HEK293 (cell line): ENCODE data around the gene DENND5A.
A peak's percentile ranks its signal among the peaks of the same experiment; 100 is the strongest.

ENCODE experiments used
- EGR2 ChIP-seq: fragments of 450-650 bp; formaldehyde crosslinking; IDR thresholded peaks from 2 replicates; pipeline ENCODE4 v1.5.1; 2016; ENCODE audit warnings: low read depth, missing biosample characterization, missing genetic modification characterization
- GLIS2 ChIP-seq: fragments of 450-650 bp; formaldehyde crosslinking; IDR thresholded peaks from 2 replicates; pipeline ENCODE4 v1.5.1; 2016; ENCODE audit warnings: missing biosample characterization, missing genetic modification characterization
- MZF1 ChIP-seq: fragments of 450-650 bp; formaldehyde crosslinking; IDR thresholded peaks from 2 replicates; pipeline ENCODE4 v1.5.1; 2017; ENCODE audit warnings: missing biosample characterization, missing genetic modification characterization, borderline replicate concordance
- OVOL3 ChIP-seq: fragments of 450-650 bp; formaldehyde crosslinking; IDR thresholded peaks from 2 replicates; pipeline ENCODE4 v1.5.1; 2016; ENCODE audit warnings: missing biosample characterization, missing genetic modification characterization
- ZBTB7A ChIP-seq: fragments of 450-650 bp; formaldehyde crosslinking; IDR thresholded peaks from 2 replicates; pipeline ENCODE4 v1.5.1; 2016; ENCODE audit warnings: low read depth, missing biosample characterization, missing genetic modification characterization
- ZFP69B ChIP-seq: fragments of 450-650 bp; formaldehyde crosslinking; IDR thresholded peaks from 2 replicates; pipeline ENCODE4 v1.5.1; 2016; ENCODE audit warnings: missing biosample characterization, missing genetic modification characterization
- ZNF133 ChIP-seq: fragments of 450-650 bp; formaldehyde crosslinking; IDR thresholded peaks from 2 replicates; pipeline ENCODE4 v1.5.1; 2016; ENCODE audit warnings: missing biosample characterization, missing genetic modification characterization
- ZNF175 ChIP-seq: fragments of 450-650 bp; formaldehyde crosslinking; IDR thresholded peaks from 2 replicates; pipeline ENCODE4 v1.5.1; 2016; ENCODE audit warnings: missing biosample characterization, missing genetic modification characterization
- ZNF184 ChIP-seq: fragments of 450-650 bp; IDR thresholded peaks from 2 replicates; pipeline ENCODE4 v1.5.1; 2018; ENCODE audit warnings: missing biosample characterization, mild to moderate bottlenecking, missing genetic modification characterization
- ZNF23 ChIP-seq: fragments of 450-650 bp; formaldehyde crosslinking; IDR thresholded peaks from 2 replicates; pipeline ENCODE4 v1.5.1; 2016; ENCODE audit warnings: missing biosample characterization, missing genetic modification characterization, borderline replicate concordance
- ZNF266 ChIP-seq: fragments of 450-650 bp; formaldehyde crosslinking; IDR thresholded peaks from 2 replicates; pipeline ENCODE4 v1.5.1; 2016; ENCODE audit warnings: missing biosample characterization, missing genetic modification characterization, low read depth
- ZNF274 ChIP-seq, 2 experiments: fragments of 200-500 bp in 1 of 2; fragments of 450-650 bp in 1 of 2; sonication (Bioruptor generic) in 1 of 2; formaldehyde crosslinking in 1 of 2; IDR thresholded peaks; 2 replicates each; pipeline versions ENCODE4 v1.5.1 to v1.6.1; 2014 to 2016; ENCODE audit warnings: borderline replicate concordance in 1 of 2, inconsistent platforms in 1 of 2, low read length in 1 of 2, missing biosample characterization in 1 of 2, missing genetic modification characterization in 1 of 2
- ZNF37A ChIP-seq: fragments of 450-650 bp; IDR thresholded peaks from 2 replicates; pipeline ENCODE4 v1.5.1; 2018; ENCODE audit warnings: missing biosample characterization, missing genetic modification characterization
- ZNF433 ChIP-seq: fragments of 450-650 bp; formaldehyde crosslinking; IDR thresholded peaks from 2 replicates; pipeline ENCODE4 v1.5.1; 2016; ENCODE audit warnings: missing biosample characterization, missing genetic modification characterization, low read depth
- ZNF530 ChIP-seq: fragments of 450-650 bp; formaldehyde crosslinking; IDR thresholded peaks from 2 replicates; pipeline ENCODE4 v1.5.1; 2016; ENCODE audit warnings: low read depth, missing biosample characterization, missing genetic modification characterization
- ZNF555 ChIP-seq: fragments of 450-650 bp; formaldehyde crosslinking; conservative IDR thresholded peaks from 2 replicates; pipeline ENCODE4 v1.5.1; 2017; ENCODE audit warnings: missing biosample characterization, mild to moderate bottlenecking, missing genetic modification characterization, inconsistent platforms
- ZNF664 ChIP-seq: fragments of 450-650 bp; formaldehyde crosslinking; IDR thresholded peaks from 2 replicates; pipeline ENCODE4 v1.5.1; 2016; ENCODE audit warnings: missing biosample characterization, missing genetic modification characterization
- ZNF677 ChIP-seq: fragments of 450-650 bp; IDR thresholded peaks from 2 replicates; pipeline ENCODE4 v1.5.0; 2018; ENCODE audit warnings: missing biosample characterization, mild to moderate bottlenecking, missing genetic modification characterization, moderate library complexity
- ZNF791 ChIP-seq: fragments of 450-650 bp; formaldehyde crosslinking; IDR thresholded peaks from 2 replicates; pipeline ENCODE4 v1.5.1; 2016; ENCODE audit warnings: missing biosample characterization, missing genetic modification characterization
- ZNF792 ChIP-seq: fragments of 450-650 bp; formaldehyde crosslinking; IDR thresholded peaks from 2 replicates; pipeline ENCODE4 v1.5.1; 2016; ENCODE audit warnings: missing biosample characterization, missing genetic modification characterization
- ZSCAN16 ChIP-seq: fragments of 450-650 bp; formaldehyde crosslinking; IDR thresholded peaks from 2 replicates; pipeline ENCODE4 v1.5.1; 2016; ENCODE audit warnings: missing biosample characterization, missing genetic modification characterization
- TF ChIP-seq, protein P1 (sequence below): fragments of 450-650 bp; formaldehyde crosslinking; IDR thresholded peaks from 2 replicates; pipeline ENCODE4 v1.5.1; 2016; ENCODE audit warnings: missing biosample characterization, missing genetic modification characterization, borderline replicate concordance
- TF ChIP-seq, protein P2 (sequence below): fragments of 450-650 bp; formaldehyde crosslinking; IDR thresholded peaks from 2 replicates; pipeline ENCODE4 v1.5.1; 2016; ENCODE audit warnings: missing biosample characterization, missing genetic modification characterization
- TF ChIP-seq, protein P3 (sequence below): fragments of 450-650 bp; IDR thresholded peaks from 2 replicates; pipeline ENCODE4 v1.5.1; 2018; ENCODE audit warnings: missing biosample characterization, mild to moderate bottlenecking, missing genetic modification characterization
- TF ChIP-seq, protein P4 (sequence below): fragments of 450-650 bp; IDR thresholded peaks from 2 replicates; pipeline ENCODE4 v1.5.1; 2018; ENCODE audit warnings: missing biosample characterization, missing genetic modification characterization
- TF ChIP-seq, protein P5 (sequence below): fragments of 450-650 bp; formaldehyde crosslinking; IDR thresholded peaks from 2 replicates; pipeline ENCODE4 v1.5.0; 2017; ENCODE audit warnings: missing biosample characterization, missing genetic modification characterization, borderline replicate concordance
- TF ChIP-seq, protein P6 (sequence below): fragments of 450-650 bp; formaldehyde crosslinking; IDR thresholded peaks from 2 replicates; pipeline ENCODE4 v1.5.1; 2017; ENCODE audit warnings: missing biosample characterization, missing genetic modification characterization
- TF ChIP-seq, protein P7 (sequence below): fragments of 450-650 bp; formaldehyde crosslinking; IDR thresholded peaks from 2 replicates; pipeline ENCODE4 v1.5.1; 2017; ENCODE audit warnings: missing biosample characterization, mild to moderate bottlenecking, missing genetic modification characterization, moderate library complexity

The DENND5A gene

DNA sequence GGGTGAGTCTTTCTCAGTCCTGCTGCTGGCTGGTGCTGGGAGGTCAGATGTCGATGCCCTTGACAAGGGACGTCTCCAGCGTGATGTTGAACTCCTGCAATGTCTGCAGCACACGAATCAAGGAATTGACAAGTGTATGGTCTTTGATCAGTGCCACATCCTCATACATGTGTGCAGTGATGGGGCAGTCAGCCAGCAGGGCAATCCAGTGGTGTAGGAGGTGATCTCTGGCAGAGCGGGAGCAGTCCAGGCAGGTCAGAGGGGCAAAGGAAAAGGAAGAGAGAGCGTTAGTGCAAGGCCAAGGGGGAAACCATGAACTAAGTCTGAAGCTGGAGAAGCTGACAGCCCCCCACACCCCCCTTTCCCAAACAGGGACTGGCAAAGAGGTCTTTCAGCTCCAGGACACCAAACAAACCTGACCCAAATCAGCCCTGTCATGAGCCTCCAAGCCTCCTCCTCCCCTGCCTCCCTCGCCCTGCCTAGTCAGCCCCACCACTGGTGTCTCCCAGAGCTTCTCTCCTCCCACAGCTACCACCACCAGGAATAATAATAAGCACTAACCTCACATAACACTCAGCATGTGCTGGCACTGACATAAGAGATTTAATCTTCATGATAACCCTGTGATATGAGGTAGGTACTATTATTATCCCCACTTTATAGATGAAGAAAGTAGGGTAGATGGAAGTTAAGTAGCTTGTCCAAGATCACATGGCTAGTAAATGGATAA, 125.4 kb downstream of the DENND5A start (continued):
- TF ChIP-seq, protein P1, sequence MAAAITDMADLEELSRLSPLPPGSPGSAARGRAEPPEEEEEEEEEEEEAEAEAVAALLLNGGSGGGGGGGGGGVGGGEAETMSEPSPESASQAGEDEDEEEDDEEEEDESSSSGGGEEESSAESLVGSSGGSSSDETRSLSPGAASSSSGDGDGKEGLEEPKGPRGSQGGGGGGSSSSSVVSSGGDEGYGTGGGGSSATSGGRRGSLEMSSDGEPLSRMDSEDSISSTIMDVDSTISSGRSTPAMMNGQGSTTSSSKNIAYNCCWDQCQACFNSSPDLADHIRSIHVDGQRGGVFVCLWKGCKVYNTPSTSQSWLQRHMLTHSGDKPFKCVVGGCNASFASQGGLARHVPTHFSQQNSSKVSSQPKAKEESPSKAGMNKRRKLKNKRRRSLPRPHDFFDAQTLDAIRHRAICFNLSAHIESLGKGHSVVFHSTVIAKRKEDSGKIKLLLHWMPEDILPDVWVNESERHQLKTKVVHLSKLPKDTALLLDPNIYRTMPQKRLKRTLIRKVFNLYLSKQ, result no peak
- TF ChIP-seq ZNF677 (no peak), ZNF664 (tag by site-specific recombination) (no peak), ZNF274 (IDR thresholded peaks at IDR 0.05; ENCODE audit: low read length) (no peak), ZNF274 (tag by site-specific recombination; IDR thresholded peaks at IDR 0.05; ENCODE audit: borderline replicate concordance) (no peak), ZNF184 (tag by site-specific recombination) (no peak), ZBTB7A (tag by site-specific recombination) (no peak), OVOL3 (no peak), ZSCAN16 (tag by site-specific recombination) (no peak), ZNF791 (no peak), ZNF433 (tag by site-specific recombination) (no peak), ZNF133 (tag by site-specific recombination) (no peak), ZNF530 (tag by site-specific recombination) (no peak), ZNF266 (tag by site-specific recombination) (no peak), EGR2 (tag by site-specific recombination) (peak; percentile 40; the same call in 1 of the 2 replicates), ZNF555 (tag by site-specific recombination) (no peak), MZF1 (no peak), ZFP69B (tag by site-specific recombination) (no peak), ZNF23 (tag by site-specific recombination) (no peak), ZNF175 (tag by site-specific recombination) (no peak), GLIS2 (no peak), ZNF792 (tag by site-specific recombination) (no peak), ZNF37A (tag by site-specific recombination) (no peak)
- TF ChIP-seq, protein P2, sequence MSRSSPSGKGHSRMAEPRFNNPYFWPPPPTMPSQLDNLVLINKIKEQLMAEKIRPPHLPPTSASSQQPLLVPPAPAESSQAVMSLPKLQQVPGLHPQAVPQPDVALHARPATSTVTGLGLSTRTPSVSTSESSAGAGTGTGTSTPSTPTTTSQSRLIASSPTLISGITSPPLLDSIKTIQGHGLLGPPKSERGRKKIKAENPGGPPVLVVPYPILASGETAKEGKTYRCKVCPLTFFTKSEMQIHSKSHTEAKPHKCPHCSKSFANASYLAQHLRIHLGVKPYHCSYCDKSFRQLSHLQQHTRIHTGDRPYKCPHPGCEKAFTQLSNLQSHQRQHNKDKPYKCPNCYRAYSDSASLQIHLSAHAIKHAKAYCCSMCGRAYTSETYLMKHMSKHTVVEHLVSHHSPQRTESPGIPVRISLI, result no peak
- TF ChIP-seq, protein P3, sequence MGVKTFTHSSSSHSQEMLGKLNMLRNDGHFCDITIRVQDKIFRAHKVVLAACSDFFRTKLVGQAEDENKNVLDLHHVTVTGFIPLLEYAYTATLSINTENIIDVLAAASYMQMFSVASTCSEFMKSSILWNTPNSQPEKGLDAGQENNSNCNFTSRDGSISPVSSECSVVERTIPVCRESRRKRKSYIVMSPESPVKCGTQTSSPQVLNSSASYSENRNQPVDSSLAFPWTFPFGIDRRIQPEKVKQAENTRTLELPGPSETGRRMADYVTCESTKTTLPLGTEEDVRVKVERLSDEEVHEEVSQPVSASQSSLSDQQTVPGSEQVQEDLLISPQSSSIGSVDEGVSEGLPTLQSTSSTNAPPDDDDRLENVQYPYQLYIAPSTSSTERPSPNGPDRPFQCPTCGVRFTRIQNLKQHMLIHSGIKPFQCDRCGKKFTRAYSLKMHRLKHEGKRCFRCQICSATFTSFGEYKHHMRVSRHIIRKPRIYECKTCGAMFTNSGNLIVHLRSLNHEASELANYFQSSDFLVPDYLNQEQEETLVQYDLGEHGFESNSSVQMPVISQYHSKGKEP, result no peak
- TF ChIP-seq, protein P4, sequence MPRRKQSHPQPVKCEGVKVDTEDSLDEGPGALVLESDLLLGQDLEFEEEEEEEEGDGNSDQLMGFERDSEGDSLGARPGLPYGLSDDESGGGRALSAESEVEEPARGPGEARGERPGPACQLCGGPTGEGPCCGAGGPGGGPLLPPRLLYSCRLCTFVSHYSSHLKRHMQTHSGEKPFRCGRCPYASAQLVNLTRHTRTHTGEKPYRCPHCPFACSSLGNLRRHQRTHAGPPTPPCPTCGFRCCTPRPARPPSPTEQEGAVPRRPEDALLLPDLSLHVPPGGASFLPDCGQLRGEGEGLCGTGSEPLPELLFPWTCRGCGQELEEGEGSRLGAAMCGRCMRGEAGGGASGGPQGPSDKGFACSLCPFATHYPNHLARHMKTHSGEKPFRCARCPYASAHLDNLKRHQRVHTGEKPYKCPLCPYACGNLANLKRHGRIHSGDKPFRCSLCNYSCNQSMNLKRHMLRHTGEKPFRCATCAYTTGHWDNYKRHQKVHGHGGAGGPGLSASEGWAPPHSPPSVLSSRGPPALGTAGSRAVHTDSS (tag by site-specific recombination), result no peak
- TF ChIP-seq, protein P5, sequence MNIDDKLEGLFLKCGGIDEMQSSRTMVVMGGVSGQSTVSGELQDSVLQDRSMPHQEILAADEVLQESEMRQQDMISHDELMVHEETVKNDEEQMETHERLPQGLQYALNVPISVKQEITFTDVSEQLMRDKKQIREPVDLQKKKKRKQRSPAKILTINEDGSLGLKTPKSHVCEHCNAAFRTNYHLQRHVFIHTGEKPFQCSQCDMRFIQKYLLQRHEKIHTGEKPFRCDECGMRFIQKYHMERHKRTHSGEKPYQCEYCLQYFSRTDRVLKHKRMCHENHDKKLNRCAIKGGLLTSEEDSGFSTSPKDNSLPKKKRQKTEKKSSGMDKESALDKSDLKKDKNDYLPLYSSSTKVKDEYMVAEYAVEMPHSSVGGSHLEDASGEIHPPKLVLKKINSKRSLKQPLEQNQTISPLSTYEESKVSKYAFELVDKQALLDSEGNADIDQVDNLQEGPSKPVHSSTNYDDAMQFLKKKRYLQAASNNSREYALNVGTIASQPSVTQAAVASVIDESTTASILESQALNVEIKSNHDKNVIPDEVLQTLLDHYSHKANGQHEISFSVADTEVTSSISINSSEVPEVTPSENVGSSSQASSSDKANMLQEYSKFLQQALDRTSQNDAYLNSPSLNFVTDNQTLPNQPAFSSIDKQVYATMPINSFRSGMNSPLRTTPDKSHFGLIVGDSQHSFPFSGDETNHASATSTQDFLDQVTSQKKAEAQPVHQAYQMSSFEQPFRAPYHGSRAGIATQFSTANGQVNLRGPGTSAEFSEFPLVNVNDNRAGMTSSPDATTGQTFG, result no peak
- TF ChIP-seq, protein P6, sequence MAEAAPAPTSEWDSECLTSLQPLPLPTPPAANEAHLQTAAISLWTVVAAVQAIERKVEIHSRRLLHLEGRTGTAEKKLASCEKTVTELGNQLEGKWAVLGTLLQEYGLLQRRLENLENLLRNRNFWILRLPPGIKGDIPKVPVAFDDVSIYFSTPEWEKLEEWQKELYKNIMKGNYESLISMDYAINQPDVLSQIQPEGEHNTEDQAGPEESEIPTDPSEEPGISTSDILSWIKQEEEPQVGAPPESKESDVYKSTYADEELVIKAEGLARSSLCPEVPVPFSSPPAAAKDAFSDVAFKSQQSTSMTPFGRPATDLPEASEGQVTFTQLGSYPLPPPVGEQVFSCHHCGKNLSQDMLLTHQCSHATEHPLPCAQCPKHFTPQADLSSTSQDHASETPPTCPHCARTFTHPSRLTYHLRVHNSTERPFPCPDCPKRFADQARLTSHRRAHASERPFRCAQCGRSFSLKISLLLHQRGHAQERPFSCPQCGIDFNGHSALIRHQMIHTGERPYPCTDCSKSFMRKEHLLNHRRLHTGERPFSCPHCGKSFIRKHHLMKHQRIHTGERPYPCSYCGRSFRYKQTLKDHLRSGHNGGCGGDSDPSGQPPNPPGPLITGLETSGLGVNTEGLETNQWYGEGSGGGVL (tag by site-specific recombination), result peak; percentile 17; the same call in 1 of the 2 replicates
- TF ChIP-seq, protein P7, sequence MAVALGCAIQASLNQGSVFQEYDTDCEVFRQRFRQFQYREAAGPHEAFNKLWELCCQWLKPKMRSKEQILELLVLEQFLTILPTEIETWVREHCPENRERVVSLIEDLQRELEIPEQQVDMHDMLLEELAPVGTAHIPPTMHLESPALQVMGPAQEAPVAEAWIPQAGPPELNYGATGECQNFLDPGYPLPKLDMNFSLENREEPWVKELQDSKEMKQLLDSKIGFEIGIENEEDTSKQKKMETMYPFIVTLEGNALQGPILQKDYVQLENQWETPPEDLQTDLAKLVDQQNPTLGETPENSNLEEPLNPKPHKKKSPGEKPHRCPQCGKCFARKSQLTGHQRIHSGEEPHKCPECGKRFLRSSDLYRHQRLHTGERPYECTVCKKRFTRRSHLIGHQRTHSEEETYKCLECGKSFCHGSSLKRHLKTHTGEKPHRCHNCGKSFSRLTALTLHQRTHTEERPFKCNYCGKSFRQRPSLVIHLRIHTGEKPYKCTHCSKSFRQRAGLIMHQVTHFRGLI (tag by site-specific recombination), result no peak
